Hepatocyte (in vitro differentiated cells): ENCODE results near the gene GRM8.

Experiments
- EZH2phosphoT487 ChIP-seq: fragments of 200-600 bp; sonication (generic); IDR thresholded peaks from one replicate; pipeline ENCODE4 v1.6.1; 2018; ENCODE audit warnings: antibody characterized with exemption, mild to moderate bottlenecking, low read depth, moderate library complexity; ENCODE audit not compliant: unreplicated experiment, severe bottlenecking
- TF ChIP-seq, protein P1 (sequence below): fragments of 200-600 bp; sonication (generic); IDR thresholded peaks from 2 replicates; pipeline ENCODE4 v1.5.1; 2016; ENCODE audit warnings: antibody characterized with exemption, mild to moderate bottlenecking; ENCODE audit not compliant: poor library complexity

DNA sequence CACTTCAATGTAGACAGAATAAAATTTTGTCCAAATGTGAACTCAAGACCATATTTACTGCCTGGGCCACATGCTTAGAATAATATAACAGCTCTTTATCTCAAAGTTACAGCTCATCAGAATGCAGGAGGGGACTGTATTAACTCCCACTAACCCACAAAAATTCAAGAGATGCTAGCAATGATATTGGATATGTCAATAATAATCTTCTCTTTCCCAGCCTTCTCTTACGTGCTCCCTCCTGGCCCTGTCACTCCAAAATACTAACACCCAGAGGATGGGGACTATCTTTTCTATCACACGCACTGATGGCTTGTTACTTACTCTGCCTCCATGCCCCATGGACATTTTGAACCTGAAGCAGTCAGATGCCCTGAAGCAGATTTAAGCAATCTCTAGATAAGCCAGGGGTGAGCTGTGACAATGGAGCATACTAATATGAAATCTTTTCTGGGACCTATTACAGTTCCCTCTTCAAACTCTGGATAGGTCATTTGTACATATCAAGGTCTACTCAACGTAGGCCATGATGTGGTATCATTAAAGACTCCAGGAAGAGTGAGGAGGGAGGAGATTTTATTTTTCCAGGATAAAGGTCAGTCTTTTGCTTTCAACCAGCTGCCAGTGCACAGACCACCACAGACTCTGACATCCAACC lies 803.0 kb downstream of the GRM8 start:
- TF ChIP-seq, protein P1, sequence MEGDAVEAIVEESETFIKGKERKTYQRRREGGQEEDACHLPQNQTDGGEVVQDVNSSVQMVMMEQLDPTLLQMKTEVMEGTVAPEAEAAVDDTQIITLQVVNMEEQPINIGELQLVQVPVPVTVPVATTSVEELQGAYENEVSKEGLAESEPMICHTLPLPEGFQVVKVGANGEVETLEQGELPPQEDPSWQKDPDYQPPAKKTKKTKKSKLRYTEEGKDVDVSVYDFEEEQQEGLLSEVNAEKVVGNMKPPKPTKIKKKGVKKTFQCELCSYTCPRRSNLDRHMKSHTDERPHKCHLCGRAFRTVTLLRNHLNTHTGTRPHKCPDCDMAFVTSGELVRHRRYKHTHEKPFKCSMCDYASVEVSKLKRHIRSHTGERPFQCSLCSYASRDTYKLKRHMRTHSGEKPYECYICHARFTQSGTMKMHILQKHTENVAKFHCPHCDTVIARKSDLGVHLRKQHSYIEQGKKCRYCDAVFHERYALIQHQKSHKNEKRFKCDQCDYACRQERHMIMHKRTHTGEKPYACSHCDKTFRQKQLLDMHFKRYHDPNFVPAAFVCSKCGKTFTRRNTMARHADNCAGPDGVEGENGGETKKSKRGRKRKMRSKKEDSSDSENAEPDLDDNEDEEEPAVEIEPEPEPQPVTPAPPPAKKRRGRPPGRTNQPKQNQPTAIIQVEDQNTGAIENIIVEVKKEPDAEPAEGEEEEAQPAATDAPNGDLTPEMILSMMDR, result no peak
- TF ChIP-seq EZH2phosphoT487, result no peak
